Erythroblast (primary cell): ENCODE measurements around the gene SGCD.

ENCODE experiments used
- DNase-seq, 2 experiments: peaks; one replicate each; lab custom pipeline; 2025; lab: John Stamatoyannopoulos, UW
- GATA1 ChIP-seq: IDR thresholded peaks from 2 replicates; pipeline ENCODE4 v1.6.1; 2011; ENCODE audit warnings: low read depth, mild to moderate bottlenecking, control low read depth, low read length, moderate library complexity
- POLR2A ChIP-seq: IDR thresholded peaks from 2 replicates; pipeline ENCODE4 v1.6.1; 2011; ENCODE audit warnings: mild to moderate bottlenecking, low read length

Gene SGCD

DNA sequence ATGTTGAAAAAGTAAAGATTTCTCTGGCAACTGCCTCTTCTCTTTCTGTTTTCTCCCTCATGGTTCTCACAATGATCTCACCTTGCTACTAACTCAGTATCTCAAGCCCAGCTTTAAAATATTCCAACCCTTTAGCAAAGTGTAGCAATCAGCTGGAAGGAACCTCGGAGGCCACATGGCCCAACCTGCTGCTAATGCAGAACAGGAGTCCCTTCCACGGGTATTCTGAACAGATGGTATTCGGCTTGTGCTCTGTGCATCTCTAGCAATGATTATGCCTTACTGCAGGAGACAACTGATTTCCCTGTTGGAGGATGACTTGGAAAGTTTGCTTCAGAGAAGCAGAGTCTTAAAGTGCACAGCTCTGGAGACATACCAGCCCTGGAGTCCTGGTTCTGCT lies 371.4 kb downstream of the SGCD start:
- DNase-seq: no peak
- TF ChIP-seq POLR2A (no peak), GATA1 (no peak)

DNA sequence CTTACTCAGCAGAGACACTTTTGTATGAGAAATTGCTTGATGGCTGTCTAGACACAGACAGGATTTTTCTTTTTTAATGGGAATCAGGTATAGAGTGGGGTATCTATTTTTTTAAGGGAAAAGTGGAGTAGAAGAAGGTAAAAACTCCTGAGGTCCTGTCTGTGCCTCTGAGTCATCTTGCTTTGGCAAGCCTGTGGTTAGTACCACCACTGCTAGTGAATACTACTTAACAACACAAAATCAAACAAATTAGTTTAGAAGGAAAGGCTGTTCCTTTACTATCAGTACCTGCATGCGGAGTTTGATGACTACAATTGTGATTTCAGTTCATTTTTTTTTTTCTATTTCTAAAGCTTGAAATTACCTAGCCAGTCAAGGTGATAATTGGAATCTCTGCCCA lies 372.2 kb downstream of the SGCD start:
- no peak for DNase-seq
- TF ChIP-seq POLR2A (no peak), GATA1 (no peak)

DNA sequence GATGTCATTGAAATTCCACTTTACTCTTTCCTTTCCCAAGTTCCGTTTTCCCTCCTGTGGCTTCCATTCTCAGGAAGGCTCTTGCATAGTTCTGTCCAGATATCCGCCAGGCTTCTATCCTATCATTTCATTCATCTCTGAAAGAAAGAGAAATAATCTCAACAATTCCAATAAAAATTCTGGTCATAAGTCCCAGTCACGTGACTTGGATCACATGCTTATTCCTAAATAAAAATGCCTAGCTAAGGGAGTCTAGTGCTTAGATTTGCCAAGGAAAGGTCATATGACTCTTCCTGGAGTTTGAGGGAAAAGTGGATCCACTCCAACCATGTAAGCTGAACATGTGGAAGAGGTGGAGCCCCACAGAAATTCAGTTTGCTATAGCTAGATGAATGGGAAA lies 377.2 kb downstream of the SGCD start:
- no peak for DNase-seq

GRCh38 chr5:156706631-156707030 lies 379.7 kb downstream of the SGCD start:
- TF ChIP-seq GATA1: no peak
- TF ChIP-seq POLR2A: no peak
- no peak for DNase-seq

More for the DNA sequence above, 377.2 kb downstream of the SGCD start:
- TF ChIP-seq GATA1: no peak
- TF ChIP-seq POLR2A: no peak

DNA sequence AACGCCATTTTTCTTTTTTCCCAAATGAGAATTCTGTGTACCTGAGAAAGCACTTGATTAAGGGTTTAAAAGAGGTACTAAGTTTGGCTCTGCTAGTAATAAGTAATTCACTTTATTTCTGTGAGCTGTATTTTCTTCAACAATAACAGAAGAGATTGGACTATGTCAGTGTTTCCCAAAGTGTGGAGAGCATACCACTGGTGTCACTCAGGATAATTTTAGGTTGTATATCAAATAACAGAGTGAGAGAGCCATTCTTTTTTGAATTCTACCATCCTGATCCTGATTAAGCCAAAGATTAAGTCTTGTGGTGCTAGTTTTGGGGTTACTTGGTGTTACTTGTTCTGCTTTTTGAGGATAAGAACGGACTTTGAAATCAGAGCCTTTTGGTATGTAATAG lies 380.8 kb downstream of the SGCD start:
- no peak for DNase-seq
- TF ChIP-seq GATA1 (no peak), POLR2A (no peak)

DNA sequence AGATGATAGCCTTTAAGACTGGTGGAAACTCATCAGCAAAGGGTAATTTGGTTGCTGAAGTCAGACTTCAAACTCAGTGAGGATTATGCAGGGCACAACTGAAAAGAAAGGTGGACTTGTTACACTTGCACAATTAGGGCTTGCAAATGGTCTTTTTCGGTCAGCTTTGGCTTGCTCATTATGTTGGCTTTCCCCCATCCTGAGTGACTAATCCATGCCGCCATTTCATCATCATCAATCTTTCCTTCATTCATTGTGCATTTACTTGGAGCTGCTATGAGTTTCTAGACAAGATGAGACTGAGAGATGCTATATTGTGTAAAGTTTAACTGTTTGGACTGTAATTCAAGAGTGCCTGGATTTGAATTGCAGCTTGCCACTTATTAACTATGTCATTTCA lies 388.3 kb downstream of the SGCD start:
- no peak for DNase-seq
- no peak for TF ChIP-seq GATA1
- no peak for TF ChIP-seq POLR2A

DNA sequence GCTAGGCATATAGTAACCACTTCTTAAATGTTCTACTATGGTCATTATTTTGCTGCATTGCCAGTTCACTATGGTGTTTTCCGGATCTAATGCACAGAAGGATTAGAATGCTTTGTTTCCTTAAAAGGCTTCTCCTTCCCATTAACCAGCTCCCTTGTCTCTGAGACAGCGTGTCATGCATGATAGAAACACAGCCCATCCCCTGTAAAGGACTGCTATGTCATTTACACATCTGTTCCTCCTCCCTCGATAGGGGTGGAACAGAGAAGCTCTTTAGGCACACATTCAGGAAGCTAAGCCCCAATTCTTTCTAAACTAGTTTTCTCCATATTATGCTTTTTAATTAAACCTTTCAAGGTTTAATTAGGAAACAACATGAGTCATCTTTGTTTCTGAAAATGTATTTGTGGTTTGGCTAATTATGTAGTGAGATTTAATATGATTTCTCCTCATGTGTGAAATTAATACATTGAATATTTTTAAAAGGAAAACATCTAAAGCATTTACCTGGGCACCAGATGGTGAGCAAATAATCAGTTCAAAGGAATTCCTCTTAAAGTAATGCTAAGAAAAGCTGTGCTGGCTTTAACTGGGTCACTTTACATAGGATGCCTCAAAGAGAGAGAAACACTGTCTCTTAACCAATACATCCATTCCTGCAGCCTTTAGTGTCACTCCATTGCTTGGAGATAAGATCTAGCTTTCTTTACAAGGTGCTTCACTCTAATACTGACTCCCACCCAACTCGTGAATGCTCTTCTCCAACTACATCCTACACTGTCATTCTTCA lies 389.8 kb downstream of the SGCD start:
- no peak for DNase-seq
- no peak for TF ChIP-seq POLR2A
- TF ChIP-seq GATA1: no peak

- TF ChIP-seq GATA1 (no peak), POLR2A (no peak)
- no peak for DNase-seq
Observed at GRCh38 chr5:156718985-156719384, 392.0 kb downstream of the SGCD start.

DNA sequence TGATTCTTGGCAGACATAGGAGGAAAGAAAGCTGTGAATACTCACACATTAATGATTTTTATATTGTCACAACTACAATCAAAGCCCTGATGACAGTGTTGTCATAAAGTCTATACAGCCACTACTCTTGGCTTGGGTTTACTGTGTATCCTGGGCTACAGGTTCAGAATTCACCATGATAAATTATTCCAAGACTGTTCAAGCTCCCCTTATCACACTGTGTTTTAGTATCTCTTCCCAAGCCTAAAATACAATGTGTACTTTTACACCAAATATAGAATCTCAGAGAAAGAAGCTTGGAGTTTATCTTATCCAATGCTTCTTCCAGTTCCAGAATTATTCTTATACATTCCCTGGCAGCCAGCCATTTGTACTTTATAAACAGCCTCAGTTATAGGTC lies 395.4 kb downstream of the SGCD start:
- no peak for TF ChIP-seq POLR2A
- TF ChIP-seq GATA1: no peak
- DNase-seq: no peak

- TF ChIP-seq GATA1: no peak
- no peak for TF ChIP-seq POLR2A
- DNase-seq: no peak
Observed at GRCh38 chr5:156735477-156735876, 408.5 kb downstream of the SGCD start.

DNA sequence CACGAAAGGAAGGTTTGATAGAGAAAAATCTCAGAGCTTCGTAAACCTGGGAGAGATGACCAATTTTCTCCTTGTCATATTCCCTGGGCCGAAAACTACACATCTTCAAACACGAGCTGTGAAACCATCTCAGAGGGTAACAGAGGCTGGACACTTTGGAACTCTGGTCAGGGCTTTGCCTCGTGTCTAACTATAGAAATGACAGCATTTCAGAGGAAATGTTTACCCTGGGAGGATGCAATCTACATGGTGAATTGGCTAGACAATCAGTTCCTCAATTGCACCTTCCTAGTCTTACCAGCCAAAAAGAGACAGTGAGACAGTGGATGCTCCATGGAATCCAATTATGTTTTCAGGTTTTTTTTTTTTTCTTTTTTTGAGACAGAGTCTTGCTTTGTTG lies 414.6 kb downstream of the SGCD start:
- DNase-seq: no peak
- TF ChIP-seq POLR2A (no peak), GATA1 (no peak)

- TF ChIP-seq POLR2A (no peak), GATA1 (no peak)
- no peak for DNase-seq
Observed at GRCh38 chr5:156753846-156754245, 426.9 kb downstream of the SGCD start.

GRCh38 chr5:156755421-156756087 lies 428.6 kb downstream of the SGCD start:
- TF ChIP-seq GATA1 (no peak), POLR2A (no peak)
- no peak for DNase-seq

DNA sequence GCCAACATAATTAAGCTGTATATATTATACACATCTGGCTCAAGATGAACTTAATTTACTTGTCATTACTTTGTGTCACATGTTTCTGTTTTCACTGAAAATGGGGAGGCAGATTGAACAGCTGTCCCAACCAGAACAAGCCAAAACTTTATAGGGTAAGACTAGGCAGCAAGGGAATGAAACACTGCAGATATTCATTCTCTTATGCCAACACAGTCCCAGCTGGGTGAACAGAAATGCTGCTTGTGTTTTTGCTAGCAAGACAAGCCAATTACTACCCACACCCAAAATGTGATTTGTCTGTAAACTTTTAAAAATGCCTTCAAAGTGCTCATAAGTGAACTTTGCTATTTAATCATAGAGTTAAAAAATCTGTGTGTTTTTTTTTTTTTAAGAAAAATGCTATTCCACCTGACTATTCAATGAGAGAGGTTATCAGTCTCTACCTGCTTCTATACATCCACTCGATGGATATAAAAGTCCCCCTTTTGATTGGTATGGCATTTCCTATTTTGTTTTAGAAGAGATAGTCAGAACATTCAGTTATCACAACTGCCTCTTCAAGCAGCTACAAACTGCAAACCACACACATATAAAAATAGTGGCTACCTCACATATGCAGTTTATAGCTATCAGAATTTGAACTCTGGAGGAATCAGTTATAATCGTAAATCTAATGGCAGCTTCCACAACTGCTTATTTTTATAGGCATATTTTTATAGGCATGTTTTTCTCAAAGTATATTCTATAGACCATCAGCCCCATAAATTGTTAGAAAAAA lies 431.2 kb downstream of the SGCD start:
- DNase-seq: no peak
- no peak for TF ChIP-seq GATA1
- TF ChIP-seq POLR2A: no peak

DNA sequence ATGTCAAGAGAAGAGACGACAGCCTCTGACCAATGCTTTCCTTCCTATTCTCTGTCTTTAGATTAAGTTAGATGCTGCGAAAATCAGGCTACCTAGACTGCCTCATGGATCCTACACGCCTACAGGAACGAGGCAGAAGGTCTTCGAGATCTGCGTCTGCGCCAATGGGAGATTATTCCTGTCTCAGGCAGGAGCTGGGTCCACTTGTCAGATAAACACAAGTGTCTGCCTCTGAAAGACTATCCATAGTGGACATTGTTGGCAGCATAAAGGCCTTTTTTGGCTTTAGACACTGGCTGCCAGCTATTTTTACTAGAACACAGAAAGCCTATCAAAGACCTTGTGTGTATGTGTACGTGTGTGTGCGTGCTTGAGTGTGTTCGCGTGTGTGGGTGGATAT lies 432.2 kb downstream of the SGCD start:
- no peak for DNase-seq
- TF ChIP-seq POLR2A (no peak), GATA1 (no peak)
